Smooth muscle cell (in vitro differentiated cells): ENCODE results near the gene ACSF3. TPM values are rescaled to one million over a fixed set of nuclear protein-coding genes. Genes with fewer than 3 reads are reported as not detected.
A peak's percentile ranks its signal among the peaks of the same experiment; 100 is the strongest.

ENCODE experiments used
- DNase-seq: peaks from one replicate; lab custom pipeline; 2025; ENCODE audit not compliant: unreplicated experiment; lab: John Stamatoyannopoulos, UW
- H2AFZ ChIP-seq: fragments of 200-600 bp; sonication (generic); 2 replicates; pipeline ENCODE4 v1.6.0; 2016; ENCODE audit warnings: antibody characterized with exemption, low read depth, mild to moderate bottlenecking
- H3F3A ChIP-seq: fragments of 200-600 bp; sonication (generic); 2 replicates; pipeline ENCODE4 v1.6.0; 2017; ENCODE audit warnings: antibody characterized with exemption, low read depth
- H3K27ac ChIP-seq: fragments of 200-600 bp; sonication (generic); 2 replicates; pipeline ENCODE4 v1.5.1; 2016; ENCODE audit warnings: low read depth, mild to moderate bottlenecking
- H3K27me3 ChIP-seq: fragments of 200-600 bp; sonication (generic); 2 replicates; pipeline ENCODE4 v1.6.1; 2016; ENCODE audit warnings: low read depth, mild to moderate bottlenecking
- H3K36me3 ChIP-seq: fragments of 200-600 bp; sonication (generic); 2 replicates; pipeline ENCODE4 v1.5.1; 2016; ENCODE audit warnings: low read depth
- H3K4me1 ChIP-seq: fragments of 200-600 bp; sonication (generic); 2 replicates; pipeline ENCODE4 v1.5.1; 2016; ENCODE audit warnings: low read depth
- H3K4me2 ChIP-seq: fragments of 200-600 bp; sonication (generic); 2 replicates; pipeline ENCODE4 v1.6.0; 2016; ENCODE audit warnings: mild to moderate bottlenecking
- H3K4me3 ChIP-seq: fragments of 200-600 bp; sonication (generic); 2 replicates; pipeline ENCODE4 v1.5.1; 2016; ENCODE audit warnings: mild to moderate bottlenecking
- H3K79me2 ChIP-seq: fragments of 200-600 bp; sonication (generic); 2 replicates; pipeline ENCODE4 v1.6.0; 2016; ENCODE audit warnings: low read depth, mild to moderate bottlenecking
- H3K9ac ChIP-seq: fragments of 200-600 bp; sonication (generic); 2 replicates; pipeline ENCODE4 v1.6.0; 2016; ENCODE audit warnings: low read depth
- H3K9me3 ChIP-seq: fragments of 200-600 bp; sonication (generic); replicated peaks from 2 replicates; pipeline ENCODE4 v1.5.1; 2016; ENCODE audit warnings: low read depth
- H4K20me1 ChIP-seq: fragments of 200-600 bp; sonication (generic); 2 replicates; pipeline ENCODE4 v1.6.0; 2016; ENCODE audit warnings: low read depth
- CTCF ChIP-seq: fragments of 200-600 bp; sonication (generic); IDR thresholded peaks from 2 replicates; pipeline ENCODE4 v1.5.1; 2017; ENCODE audit warnings: borderline replicate concordance, mild to moderate bottlenecking, antibody characterized with exemption; ENCODE audit not compliant: insufficient read depth, poor library complexity, severe bottlenecking
- WGBS: methylation state at CpG from one replicate; pipeline ENCODE4 v1.1.7; 2016; ENCODE audit warnings: low lambda C conversion rate; 5-methylcytosine and 5-hydroxymethylcytosine counted together
- polyA plus RNA-seq: library from polyadenylated mRNA; unstranded; fragments of >200 nt; fragmentation: Nextera tagmentation; extraction: Ambion mirVana; gene quantifications from 2 replicates; pipeline ENCODE4 v1.2.1, GENCODE V29; 2016
- total RNA-seq: library from RNA; depleted of rRNA; stranded (reverse); fragments of >200 nt; gene quantifications from 2 replicates; pipeline ENCODE4 v1.2.3, GENCODE V29; 2014

The ACSF3 gene
- total and polyA plus RNA-seq, 2 experiments from 2014 or later: 13.6 to 15.1 TPM

GRCh38 chr16:89167425-89167941 lies 73.8 kb downstream of the ACSF3 start:
- Histone ChIP-seq H3K9me3 (no peaks in the 10 kb centered on the region), H3F3A (no peaks in the 10 kb centered on the region), H3K4me1 (no peaks in the 10 kb centered on the region), H4K20me1 (no peaks in the 10 kb centered on the region), H3K27me3 (peaks cover 19% of the 10 kb centered on the region), H3K4me2 (peak overlapping the region; percentile 79), H3K4me3 (no peak overlapping the region), H2AFZ (no peak overlapping the region), H3K27ac (no peak overlapping the region), H3K9ac (no peak overlapping the region), H3K79me2 (no peaks in the 10 kb centered on the region), H3K36me3 (no peaks in the 10 kb centered on the region)
- WGBS: 23% methylated on average over 15 of the region's 18 CpGs
- DNase-seq: peak; percentile 46
- TF ChIP-seq CTCF: peak; percentile 75

DNA sequence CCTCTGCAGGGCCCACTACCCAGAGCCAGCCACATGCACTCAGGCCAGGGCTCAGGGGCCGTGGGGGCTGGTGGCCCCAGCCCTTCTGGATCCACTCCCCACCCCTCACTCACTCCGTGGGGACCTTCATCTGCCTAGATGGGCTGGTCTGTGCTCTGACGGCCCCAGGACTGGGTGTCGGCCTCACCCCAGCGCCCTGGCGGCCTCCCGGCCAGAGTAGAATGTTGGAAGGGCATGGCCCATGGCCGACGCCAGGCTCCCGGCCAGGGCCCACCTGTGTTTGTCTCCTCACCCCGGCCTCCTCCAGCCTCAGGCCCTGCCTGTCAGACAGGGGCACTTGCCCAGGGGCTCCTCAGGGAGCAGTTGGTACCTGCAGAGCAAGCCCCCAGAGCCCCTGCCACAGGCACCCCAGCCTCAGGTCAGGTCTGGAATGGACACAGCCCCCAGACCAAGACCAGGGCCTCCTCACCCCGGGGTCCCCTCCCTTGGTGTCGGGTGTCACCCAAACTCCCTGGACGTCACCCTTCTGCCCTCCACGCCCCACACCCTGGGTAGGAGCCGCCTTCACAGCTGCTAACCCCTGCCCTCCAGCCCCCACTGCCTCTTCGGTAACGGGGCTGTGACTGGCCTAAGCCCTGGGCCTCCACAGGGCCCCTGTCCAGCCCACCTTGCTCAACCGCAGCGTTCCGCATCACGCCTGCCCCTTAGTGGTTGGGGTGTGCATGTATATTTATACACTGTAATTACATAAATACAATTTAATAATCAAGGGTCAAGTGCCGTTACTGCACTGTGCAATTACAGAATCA lies 74.9 kb downstream of the ACSF3 start:
- Histone ChIP-seq H4K20me1 (no peaks in the 10 kb centered on the region), H3K9me3 (no peaks in the 10 kb centered on the region), H3K9ac (no peak overlapping the region), H3K36me3 (no peaks in the 10 kb centered on the region), H3K27me3 (peaks cover 19% of the 10 kb centered on the region), H3K27ac (no peak overlapping the region), H3F3A (no peaks in the 10 kb centered on the region), H2AFZ (no peak overlapping the region), H3K79me2 (no peaks in the 10 kb centered on the region), H3K4me2 (no peak overlapping the region), H3K4me3 (no peak overlapping the region), H3K4me1 (no peaks in the 10 kb centered on the region)
- no peak for TF ChIP-seq CTCF
- no peak for DNase-seq
- WGBS: 89% methylated on average over 20 of the region's 23 CpGs

GRCh38 chr16:89169778-89170177 lies 76.1 kb downstream of the ACSF3 start:
- peaks cover 19% of the 10 kb centered on the region for H3K27me3 ChIP-seq
- H3K4me1 ChIP-seq: no peaks in the 10 kb centered on the region
- no peak for DNase-seq
- no peak overlapping the region for H3K4me3 ChIP-seq
- no peak overlapping the region for H3K4me2 ChIP-seq
- H2AFZ ChIP-seq: no peak overlapping the region
- H3K36me3 ChIP-seq: no peaks in the 10 kb centered on the region
- TF ChIP-seq CTCF: no peak
- no peak overlapping the region for H3K9ac ChIP-seq
- H3F3A ChIP-seq: no peaks in the 10 kb centered on the region
- H3K27ac ChIP-seq: no peak overlapping the region
- WGBS: 87% methylated on average over 13 of the region's 14 CpGs
- H3K9me3 ChIP-seq: no peaks in the 10 kb centered on the region
- no peaks in the 10 kb centered on the region for H4K20me1 ChIP-seq
- no peaks in the 10 kb centered on the region for H3K79me2 ChIP-seq
